Kidney epithelial cell (primary cell): Measurements from ENCODE around the gene ATP11A. TPM values are rescaled to one million over a fixed set of nuclear protein-coding genes. Genes with fewer than 3 reads are reported as not detected.

Experiments
- DNase-seq: peaks from one replicate; pipeline ENCODE4 v3.0.0-alpha.2; 2010; ENCODE audit warnings: low read depth
- H3K27me3 ChIP-seq: 2 replicates; pipeline ENCODE4 v1.6.0; 2011; ENCODE audit warnings: low read length; ENCODE audit not compliant: control insufficient read depth, insufficient read depth
- H3K36me3 ChIP-seq: 2 replicates; pipeline ENCODE4 v1.5.1; 2011; ENCODE audit warnings: low read length; ENCODE audit not compliant: control insufficient read depth, insufficient read depth
- H3K4me3 ChIP-seq: 2 replicates; pipeline ENCODE4 v1.5.1; 2011; ENCODE audit warnings: low read depth, mild to moderate bottlenecking, control low read depth, low read length
- CTCF ChIP-seq: IDR thresholded peaks from 2 replicates; pipeline ENCODE4 v1.5.1; 2011; ENCODE audit warnings: mild to moderate bottlenecking, moderate library complexity, low read length, control low read depth, inconsistent platforms; ENCODE audit not compliant: insufficient read depth, poor library complexity, severe bottlenecking
- total RNA-seq: library from RNA; depleted of rRNA; stranded (reverse); fragments of >200 nt; gene quantifications from 2 replicates; pipeline ENCODE4 v1.2.3, GENCODE V29; 2015

The ATP11A gene
- total RNA-seq, 1 donor from 2014 or later, result 31.5 TPM

- no peak overlapping the region for H3K4me3 ChIP-seq
Observed at GRCh38 chr13:112741835-112742570, 52.2 kb downstream of the ATP11A start.

GRCh38 chr13:112742583-112742982, 52.7 kb downstream of the ATP11A start:
- Histone ChIP-seq H3K27me3 (no peaks in the 10 kb centered on the region), H3K4me3 (no peak overlapping the region), H3K36me3 (no peaks in the 10 kb centered on the region)
- DNase-seq, result no peak
- TF ChIP-seq CTCF, result no peak

More at GRCh38 chr13:112741835-112742570, 52.2 kb downstream of the ATP11A start:
- TF ChIP-seq CTCF, result no peak
- H3K36me3 ChIP-seq, result no peaks in the 10 kb centered on the region
- no peak for DNase-seq
- H3K27me3 ChIP-seq, result no peaks in the 10 kb centered on the region

GRCh38 chr13:112743451-112744167, 53.8 kb downstream of the ATP11A start:
- H3K27me3 ChIP-seq, result no peaks in the 10 kb centered on the region
- H3K36me3 ChIP-seq, result no peaks in the 10 kb centered on the region
- TF ChIP-seq CTCF, result no peak

GRCh38 chr13:112744168-112745021, 54.6 kb downstream of the ATP11A start:
- DNase-seq, result no peak
- no peak overlapping the region for H3K4me3 ChIP-seq

More at GRCh38 chr13:112743451-112744167, 53.8 kb downstream of the ATP11A start:
- no peak for DNase-seq
- H3K4me3 ChIP-seq, result no peak overlapping the region

GRCh38 chr13:112746044-112746443, 56.2 kb downstream of the ATP11A start:
- H3K4me3 ChIP-seq, result no peak overlapping the region
- no peak for TF ChIP-seq CTCF
- no peak for DNase-seq
- H3K36me3 ChIP-seq, result no peaks in the 10 kb centered on the region
- no peaks in the 10 kb centered on the region for H3K27me3 ChIP-seq

More at GRCh38 chr13:112744168-112745021, 54.6 kb downstream of the ATP11A start:
- no peaks in the 10 kb centered on the region for H3K27me3 ChIP-seq
- TF ChIP-seq CTCF, result no peak
- H3K36me3 ChIP-seq, result no peaks in the 10 kb centered on the region
